ENCODE measurements around the gene BCAR3.
"Not testable (repeated sequence)": the region's sequence is repeated elsewhere in the genome, so short reads cannot be mapped to it uniquely, and the experiment has no call there.

BCAR3 gene

DNA sequence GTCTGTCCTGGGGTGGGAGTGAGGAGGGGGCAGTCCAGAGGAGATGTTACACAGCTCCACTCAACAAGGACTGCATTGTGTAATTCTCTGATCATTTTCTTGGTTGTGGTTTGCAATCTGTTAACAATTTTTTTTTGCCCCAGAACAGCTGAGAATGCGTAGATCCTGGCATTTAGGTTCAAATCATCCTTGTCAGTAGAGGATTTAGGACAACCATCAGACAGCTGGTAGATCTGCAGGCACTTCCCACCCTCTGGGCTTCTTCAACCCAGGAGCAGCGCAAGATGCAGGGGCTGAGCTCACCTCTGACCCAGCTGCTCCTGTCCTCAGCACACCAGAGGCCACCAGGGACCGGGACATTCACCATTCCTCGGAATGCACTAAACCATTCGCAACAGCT, 13.5 kb downstream of the BCAR3 start:
- DNase-seq (ENCODE audit: low spot score in 2 of 2), result no peak
- no peaks in the 10 kb centered on the region for H3K9me3 Mint-ChIP-seq
- no peak for ATAC-seq (replicated peaks; ENCODE audit: extremely low read depth, poor library complexity, severe bottlenecking)
- H3K36me3 Mint-ChIP-seq (ENCODE audit: insufficient read depth), result no peaks in the 10 kb centered on the region
- peaks cover 9% of the 10 kb centered on the region for H3K27me3 Mint-ChIP-seq
- no peak overlapping the region for H3K4me3 Mint-ChIP-seq
- no peaks in the 10 kb centered on the region for H3K4me1 Mint-ChIP-seq
- no peak overlapping the region for H3K27ac Mint-ChIP-seq (ENCODE audit: low read depth)

DNA sequence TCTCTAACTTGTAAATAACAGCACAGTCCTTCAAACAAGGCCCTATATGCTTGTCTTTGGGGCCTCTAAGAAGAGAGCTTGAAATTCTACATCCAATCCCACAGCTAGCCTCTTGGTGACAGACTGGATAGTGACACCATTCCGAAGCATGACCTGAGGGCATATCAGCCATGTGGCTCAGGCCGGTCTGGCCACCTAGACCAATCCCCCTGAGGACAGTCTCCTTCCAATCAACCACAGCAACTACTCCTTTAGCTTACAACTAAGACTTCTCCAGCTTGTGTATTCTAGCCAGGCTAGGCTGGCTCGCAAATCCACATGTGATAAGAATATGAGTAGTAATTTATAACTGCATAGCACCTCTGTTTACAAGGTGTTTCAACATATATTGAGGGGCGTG, 14.0 kb downstream of the BCAR3 start:
- Mint-ChIP-seq H3K27me3 (peaks cover 9% of the 10 kb centered on the region), H3K4me1 (no peaks in the 10 kb centered on the region), H3K9me3 (no peaks in the 10 kb centered on the region), H3K36me3 (ENCODE audit: insufficient read depth) (no peaks in the 10 kb centered on the region), H3K4me3 (no peak overlapping the region), H3K27ac (ENCODE audit: low read depth) (no peak overlapping the region)
- DNase-seq (ENCODE audit: low spot score in 2 of 2), result no peak
- no peak for ATAC-seq (replicated peaks; ENCODE audit: extremely low read depth, poor library complexity, severe bottlenecking)

DNA sequence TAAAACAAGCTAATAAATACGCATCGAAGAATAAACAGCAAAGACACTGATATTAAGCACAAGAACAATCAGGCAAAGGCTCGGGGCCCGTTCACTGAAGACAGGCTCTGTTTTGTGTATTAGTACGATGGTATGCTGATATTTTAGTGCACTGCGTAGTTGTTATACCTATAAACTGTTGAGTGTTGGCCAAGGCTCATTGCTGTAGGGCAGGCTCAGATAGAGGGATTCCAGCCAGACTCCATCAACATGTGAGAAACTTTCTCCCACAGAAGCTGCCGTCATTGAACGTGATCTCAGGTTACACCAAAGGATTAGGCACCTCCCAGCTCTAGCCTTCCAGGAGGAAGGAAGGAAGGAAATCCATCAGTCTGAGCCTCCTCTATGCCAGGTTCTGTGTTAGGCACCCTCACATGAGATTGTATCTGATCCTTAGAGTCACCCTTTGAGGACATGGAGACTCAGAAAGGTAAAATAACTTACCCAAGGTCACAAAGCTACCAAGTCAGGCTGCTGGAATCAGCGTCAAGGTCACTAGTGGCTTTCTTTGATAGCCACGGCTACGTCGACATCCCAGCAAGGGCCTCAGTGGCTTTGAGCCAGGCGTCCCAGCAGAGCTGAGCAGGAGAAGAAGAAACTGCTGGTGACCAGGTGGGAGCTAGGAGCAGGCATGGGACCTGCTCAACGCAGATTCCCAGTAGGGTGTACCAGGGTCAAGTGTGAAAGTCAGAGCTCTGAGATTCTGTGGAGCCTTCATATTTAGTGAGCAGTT, 14.8 kb downstream of the BCAR3 start:
- DNase-seq (ENCODE audit: low spot score in 2 of 2) (no peak), ATAC-seq (replicated peaks; ENCODE audit: extremely low read depth, poor library complexity, severe bottlenecking) (no peak)
- Mint-ChIP-seq H3K4me3 (no peak overlapping the region), H3K27me3 (peaks cover 9% of the 10 kb centered on the region), H3K4me1 (no peaks in the 10 kb centered on the region), H3K9me3 (no peaks in the 10 kb centered on the region), H3K27ac (ENCODE audit: low read depth) (no peak overlapping the region), H3K36me3 (ENCODE audit: insufficient read depth) (no peaks in the 10 kb centered on the region)

DNA sequence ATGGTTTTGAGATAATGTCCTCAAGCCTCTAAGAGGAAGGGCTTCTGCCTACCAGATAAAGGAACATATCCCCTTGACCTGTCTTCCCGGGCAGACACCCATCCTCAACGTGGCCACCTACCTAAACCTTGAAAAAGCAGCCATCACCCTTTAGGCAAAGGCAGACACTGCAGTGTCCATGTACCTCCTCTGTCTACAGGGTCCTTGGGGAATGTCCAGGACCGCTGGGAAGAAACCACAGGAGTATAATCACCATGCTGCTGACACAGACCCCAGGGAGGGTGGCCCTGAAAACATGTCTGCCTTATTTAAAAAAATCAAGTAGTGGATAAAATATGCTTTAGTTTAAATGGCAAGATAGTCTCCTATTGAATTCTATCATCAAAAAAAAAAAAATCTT, 16.6 kb downstream of the BCAR3 start:
- Mint-ChIP-seq H3K4me3 (no peak overlapping the region), H3K4me1 (no peaks in the 10 kb centered on the region), H3K9me3 (no peaks in the 10 kb centered on the region), H3K27ac (ENCODE audit: low read depth) (no peak overlapping the region), H3K27me3 (peaks cover 9% of the 10 kb centered on the region), H3K36me3 (ENCODE audit: insufficient read depth) (no peaks in the 10 kb centered on the region)
- no peak for DNase-seq (ENCODE audit: low spot score in 2 of 2)
- ATAC-seq (replicated peaks; ENCODE audit: extremely low read depth, poor library complexity, severe bottlenecking), result no peak

DNA sequence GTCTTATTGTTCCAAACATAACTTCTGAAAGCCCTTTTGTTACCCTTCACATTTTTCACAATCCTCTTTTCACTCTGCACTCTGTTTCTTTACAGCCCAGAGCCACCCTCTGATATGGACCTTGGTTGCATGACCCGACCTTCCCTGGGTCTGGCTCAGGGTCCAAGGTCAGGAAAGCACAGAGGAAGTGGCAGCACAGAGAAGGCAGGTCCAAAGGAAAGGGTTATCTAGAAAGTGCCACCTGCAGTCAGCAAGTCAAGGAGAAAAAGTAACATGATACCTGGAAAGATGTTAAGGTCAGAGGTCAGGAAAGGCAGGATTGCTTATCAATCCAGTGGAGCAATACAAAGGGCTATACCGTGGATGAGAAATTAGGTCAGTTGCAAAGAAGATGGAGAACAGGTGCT, 18.4 kb downstream of the BCAR3 start:
- no peak overlapping the region for H3K27ac Mint-ChIP-seq (ENCODE audit: low read depth)
- H3K4me3 Mint-ChIP-seq, result no peak overlapping the region
- DNase-seq (ENCODE audit: low spot score in 2 of 2) (no peak), ATAC-seq (replicated peaks; ENCODE audit: extremely low read depth, poor library complexity, severe bottlenecking) (no peak)
- H3K9me3 Mint-ChIP-seq, result no peaks in the 10 kb centered on the region
- H3K27me3 Mint-ChIP-seq, result peaks cover 9% of the 10 kb centered on the region
- no peaks in the 10 kb centered on the region for H3K4me1 Mint-ChIP-seq
- H3K36me3 Mint-ChIP-seq (ENCODE audit: insufficient read depth), result no peaks in the 10 kb centered on the region

DNA sequence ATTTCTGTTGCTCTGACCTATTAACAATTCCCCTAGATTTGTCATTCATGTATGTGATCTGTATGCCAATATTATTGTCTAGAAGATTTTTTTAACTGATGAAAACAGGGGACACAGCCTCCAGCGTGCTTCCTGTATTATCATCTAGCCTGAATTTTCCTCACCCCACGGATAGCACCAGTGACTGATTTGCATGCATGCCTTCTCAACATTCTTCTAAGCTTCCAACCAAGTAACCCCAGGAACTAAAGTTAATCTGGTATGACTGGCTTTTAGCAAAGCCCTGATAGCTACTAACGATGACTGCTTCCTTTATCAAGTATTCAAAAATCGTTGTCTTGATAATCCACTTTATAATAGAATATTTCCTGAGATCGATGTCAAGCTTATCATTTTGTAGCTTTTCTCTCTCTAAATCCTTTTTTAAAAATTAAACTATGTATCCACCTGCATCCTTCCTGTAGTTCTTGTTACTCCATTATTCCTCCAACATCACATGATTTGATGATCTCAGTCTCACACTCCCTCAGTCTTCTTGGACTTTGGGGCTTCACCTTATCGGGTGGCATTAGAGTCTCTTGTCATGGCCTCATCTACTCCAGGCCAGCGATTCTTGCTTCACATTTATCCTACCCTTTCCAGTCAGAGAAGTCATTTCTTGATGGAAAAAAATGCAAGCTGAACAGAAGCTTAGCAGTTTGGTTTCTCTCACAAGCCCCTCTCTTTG, 19.0 kb downstream of the BCAR3 start:
- DNase-seq (ENCODE audit: low spot score in 2 of 2) (no peak), ATAC-seq (replicated peaks; ENCODE audit: extremely low read depth, poor library complexity, severe bottlenecking) (no peak)
- H3K27ac Mint-ChIP-seq (ENCODE audit: low read depth), result no peak overlapping the region
- H3K27me3 Mint-ChIP-seq, result peaks cover 9% of the 10 kb centered on the region
- H3K36me3 Mint-ChIP-seq (ENCODE audit: insufficient read depth), result no peaks in the 10 kb centered on the region
- no peaks in the 10 kb centered on the region for H3K4me1 Mint-ChIP-seq
- no peaks in the 10 kb centered on the region for H3K9me3 Mint-ChIP-seq
- H3K4me3 Mint-ChIP-seq, result no peak overlapping the region

DNA sequence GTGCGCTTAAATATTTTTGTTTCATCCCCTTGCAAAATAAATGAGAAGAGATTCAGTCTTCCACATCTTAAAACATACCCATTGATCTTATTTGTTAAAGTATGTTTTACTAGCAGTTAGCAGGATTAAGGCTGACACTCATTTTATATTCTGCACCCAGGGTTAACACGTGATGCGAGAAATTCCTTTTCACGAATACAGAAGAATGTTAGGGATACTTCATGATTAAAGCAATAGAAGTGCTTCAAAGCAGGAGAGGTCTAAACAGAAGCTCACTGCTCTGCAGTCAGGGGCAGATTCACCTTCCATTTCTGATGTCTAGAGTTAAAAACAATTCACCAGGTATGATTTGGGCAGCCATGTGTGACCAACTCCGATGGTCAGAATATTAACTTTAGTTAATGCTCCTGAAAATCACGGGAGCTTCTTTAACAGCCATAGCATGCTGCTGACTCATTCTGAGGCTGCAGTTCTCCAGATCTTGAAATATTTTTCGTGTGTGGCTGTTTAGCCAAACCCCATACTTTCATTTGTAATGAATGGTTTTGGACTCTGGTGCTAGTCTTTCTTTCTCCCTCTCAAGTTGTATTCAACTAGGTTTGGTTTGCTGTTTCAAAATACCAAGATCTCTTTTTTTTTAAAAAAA, 19.7 kb downstream of the BCAR3 start:
- no peak for ATAC-seq (replicated peaks; ENCODE audit: extremely low read depth, poor library complexity, severe bottlenecking)
- DNase-seq (ENCODE audit: low spot score in 2 of 2), result no peak
- Mint-ChIP-seq H3K4me1 (no peaks in the 10 kb centered on the region), H3K4me3 (no peak overlapping the region), H3K27ac (ENCODE audit: low read depth) (no peak overlapping the region), H3K36me3 (ENCODE audit: insufficient read depth) (no peaks in the 10 kb centered on the region), H3K27me3 (peaks cover 9% of the 10 kb centered on the region), H3K9me3 (no peaks in the 10 kb centered on the region)

DNA sequence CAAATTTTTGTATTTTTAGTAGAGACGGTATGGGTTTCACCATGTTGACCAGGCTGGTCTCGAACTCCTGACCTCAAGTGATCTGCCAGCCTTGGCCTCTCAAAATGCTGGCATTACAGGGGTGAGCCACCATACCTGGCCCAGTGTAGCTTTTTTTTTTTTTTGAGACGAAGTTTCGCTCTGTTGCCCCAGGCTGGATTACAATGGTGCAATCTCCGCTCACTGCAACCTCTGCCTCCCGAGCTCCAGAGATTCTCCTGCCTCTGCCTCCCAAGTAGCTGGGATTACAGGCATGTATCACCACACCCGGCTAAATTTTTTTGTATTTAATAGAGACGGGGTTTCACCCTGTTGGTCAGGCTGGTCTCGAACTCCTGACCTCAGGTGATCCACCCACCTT, 20.3 kb downstream of the BCAR3 start:
- not testable (repeated sequence) for DNase-seq (ENCODE audit: low spot score in 2 of 2); H3K36me3 Mint-ChIP-seq (ENCODE audit: insufficient read depth); H3K9me3 Mint-ChIP-seq; H3K4me1 Mint-ChIP-seq; ATAC-seq (replicated peaks; ENCODE audit: extremely low read depth, poor library complexity, severe bottlenecking); H3K27ac Mint-ChIP-seq (ENCODE audit: low read depth); H3K4me3 Mint-ChIP-seq; H3K27me3 Mint-ChIP-seq

DNA sequence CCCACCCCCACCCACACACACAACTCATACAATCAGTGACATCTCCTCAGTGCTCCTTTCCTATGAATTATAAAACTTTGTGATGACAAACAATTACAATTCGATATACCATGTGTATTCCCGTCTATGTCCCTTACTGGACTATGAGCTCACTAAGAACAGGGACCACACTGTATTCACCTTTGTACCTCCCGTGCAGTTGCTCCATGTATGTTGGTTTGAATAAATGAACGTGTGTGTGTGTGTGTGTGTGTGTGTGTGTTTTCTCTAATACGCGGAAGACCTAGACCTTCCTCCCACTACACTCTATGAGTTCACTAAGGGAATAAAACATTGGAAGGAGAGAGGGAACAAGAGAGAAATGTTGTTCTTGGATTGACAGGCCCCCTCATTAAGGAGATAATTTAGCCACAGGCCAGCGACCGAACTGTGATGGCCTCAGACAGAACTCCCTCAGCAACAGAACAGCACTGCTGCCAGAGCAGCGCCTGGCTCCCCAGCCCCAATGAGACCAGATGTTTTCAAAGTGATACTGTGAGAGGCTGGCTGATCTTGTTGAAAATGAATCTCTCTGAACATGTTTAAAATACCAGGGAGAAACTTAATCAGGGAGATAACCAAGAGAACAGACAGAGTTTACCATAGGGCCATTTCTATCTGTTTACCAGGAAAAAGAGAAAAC, 21.7 kb downstream of the BCAR3 start:
- H3K4me3 Mint-ChIP-seq, result no peak overlapping the region
- H3K36me3 Mint-ChIP-seq (ENCODE audit: insufficient read depth), result no peaks in the 10 kb centered on the region
- no peaks in the 10 kb centered on the region for H3K27me3 Mint-ChIP-seq
- ATAC-seq (replicated peaks; ENCODE audit: extremely low read depth, poor library complexity, severe bottlenecking) (no peak), DNase-seq (ENCODE audit: low spot score in 2 of 2) (no peak)
- no peak overlapping the region for H3K27ac Mint-ChIP-seq (ENCODE audit: low read depth)
- no peaks in the 10 kb centered on the region for H3K9me3 Mint-ChIP-seq
- no peaks in the 10 kb centered on the region for H3K4me1 Mint-ChIP-seq

DNA sequence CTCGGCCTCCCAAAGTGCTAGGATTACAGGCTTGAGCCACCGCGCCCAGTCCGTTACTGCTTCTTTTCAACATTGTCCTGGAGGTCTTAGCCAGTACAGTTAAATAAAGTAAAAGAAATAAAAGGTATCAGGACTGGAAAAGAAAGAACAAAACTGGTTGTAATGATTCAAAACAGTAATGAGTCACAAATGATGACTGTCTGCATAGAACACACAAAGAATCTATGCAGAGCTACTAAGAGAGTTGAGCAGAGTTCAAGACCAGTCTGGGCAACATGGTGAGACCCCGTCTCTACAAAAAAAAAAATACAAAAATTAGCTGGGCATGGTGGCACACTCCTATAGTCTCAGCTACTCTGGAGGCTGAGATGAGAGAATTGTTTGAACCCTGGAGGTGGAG, 23.4 kb downstream of the BCAR3 start:
- DNase-seq (ENCODE audit: low spot score in 2 of 2) (no peak), ATAC-seq (replicated peaks; ENCODE audit: extremely low read depth, poor library complexity, severe bottlenecking) (no peak)
- Mint-ChIP-seq H3K4me1 (no peaks in the 10 kb centered on the region), H3K27ac (ENCODE audit: low read depth) (no peak overlapping the region), H3K27me3 (no peaks in the 10 kb centered on the region), H3K4me3 (no peak overlapping the region), H3K9me3 (no peaks in the 10 kb centered on the region), H3K36me3 (ENCODE audit: insufficient read depth) (no peaks in the 10 kb centered on the region)

DNA sequence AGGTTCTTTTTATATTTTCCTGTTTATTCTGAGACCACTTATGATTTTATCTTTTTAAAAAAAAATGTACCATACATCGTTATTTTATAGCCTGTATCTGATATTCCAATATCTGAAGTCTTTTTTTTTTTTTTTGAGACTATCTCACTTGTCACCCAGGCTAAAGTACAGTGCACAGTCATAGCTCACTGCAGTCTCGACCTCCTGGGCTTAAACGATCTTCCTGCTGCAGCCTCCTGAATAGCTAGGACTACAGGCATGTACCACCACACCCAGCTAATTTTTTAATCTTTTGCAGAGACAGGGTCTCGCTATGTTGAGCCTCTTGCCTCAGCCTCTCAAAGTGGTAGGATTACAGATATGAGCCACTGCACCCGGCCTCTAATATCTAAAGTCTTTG, 25.1 kb downstream of the BCAR3 start:
- H3K9me3 Mint-ChIP-seq, result no peaks in the 10 kb centered on the region
- DNase-seq (ENCODE audit: low spot score in 2 of 2) (no peak), ATAC-seq (replicated peaks; ENCODE audit: extremely low read depth, poor library complexity, severe bottlenecking) (no peak)
- no peaks in the 10 kb centered on the region for H3K4me1 Mint-ChIP-seq
- H3K4me3 Mint-ChIP-seq, result no peak overlapping the region
- no peak overlapping the region for H3K27ac Mint-ChIP-seq (ENCODE audit: low read depth)
- H3K36me3 Mint-ChIP-seq (ENCODE audit: insufficient read depth), result no peaks in the 10 kb centered on the region
- no peaks in the 10 kb centered on the region for H3K27me3 Mint-ChIP-seq

DNA sequence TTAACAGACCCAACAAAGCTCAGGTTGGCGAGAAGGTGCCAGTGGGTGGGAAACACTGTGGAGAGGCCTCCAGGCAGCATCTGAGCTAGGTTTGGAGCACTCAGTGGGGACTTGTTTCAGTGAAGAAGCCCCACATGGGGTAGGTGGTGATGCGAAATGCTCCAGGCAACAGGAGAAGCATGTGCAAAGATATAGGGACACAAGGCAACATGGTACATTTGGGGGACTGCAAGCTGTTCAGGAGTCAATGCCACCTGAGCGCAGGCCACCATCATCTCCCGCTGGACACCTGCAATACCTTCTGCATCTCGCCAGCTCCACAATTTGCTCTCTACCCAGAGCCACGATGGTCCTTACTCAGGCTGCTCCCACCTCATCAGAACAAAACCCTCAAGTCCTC, 28.0 kb downstream of the BCAR3 start:
- ATAC-seq (replicated peaks; ENCODE audit: extremely low read depth, poor library complexity, severe bottlenecking) (no peak), DNase-seq (ENCODE audit: low spot score in 2 of 2) (no peak)
- Mint-ChIP-seq H3K9me3 (no peaks in the 10 kb centered on the region), H3K4me1 (no peaks in the 10 kb centered on the region), H3K27me3 (no peaks in the 10 kb centered on the region), H3K4me3 (no peak overlapping the region), H3K36me3 (ENCODE audit: insufficient read depth) (no peaks in the 10 kb centered on the region), H3K27ac (ENCODE audit: low read depth) (no peak overlapping the region)
